Right cardiac atrium (tissue), 5 donors: ENCODE results near the gene CPXM2. TPM values are rescaled to one million over a fixed set of nuclear protein-coding genes. Genes with fewer than 3 reads are reported as not detected.

ENCODE experiments used
- ATAC-seq, 2 donors: fragments of 200-7000 bp; cut with Tn5 transposase; one replicate each; pipeline versions ENCODE4 v1.8.0 to v1.9.1; 2020; ENCODE audit warnings: moderate library complexity in 2 of 2, mild to moderate bottlenecking in 1 of 2
- DNase-seq, 3 donors: peaks; one replicate each; pipeline ENCODE4 v3.0.0-alpha.2; 2020
- H3K27ac ChIP-seq: one replicate; pipeline ENCODE4 v1.5.1; 2013; ENCODE audit warnings: mild to moderate bottlenecking, low read length, control low read depth, moderate library complexity
- H3K27me3 ChIP-seq: one replicate; pipeline ENCODE4 v1.6.1; 2013; ENCODE audit not compliant: control insufficient read depth, insufficient read depth
- H3K4me1 ChIP-seq: one replicate; pipeline ENCODE4 v1.6.1; 2013; ENCODE audit warnings: low read length; ENCODE audit not compliant: control insufficient read depth, insufficient read depth
- H3K4me3 ChIP-seq: one replicate; pipeline ENCODE4 v1.5.1; 2013; ENCODE audit warnings: low read length, control low read depth
- H3K9me3 ChIP-seq: one replicate; pipeline ENCODE4 v1.6.1; 2013; ENCODE audit warnings: low read length; ENCODE audit not compliant: control insufficient read depth
- WGBS: extraction: QIAGEN DNeasy Blood & Tissue Kit; methylation state at CpG from one replicate; pipeline ENCODE4 v1.1.7; 2013; 5-methylcytosine and 5-hydroxymethylcytosine counted together
- intact Hi-C, 4 donors: fragments of 100-400 bp; cut with DNase I; formaldehyde crosslinking; loops; one replicate each; pipeline versions ENCODE4 v1.11.0 to v1.14.0; 2022 to 2023
- polyA plus RNA-seq: library from polyadenylated mRNA; stranded (reverse); fragments of 200-250 nt; gene quantifications from one replicate; pipeline ENCODE4 v1.2.3, GENCODE V29; 2013
- total RNA-seq, 4 donors: library from RNA; stranded (reverse); fragmentation: NEBNext Ultra II Directional; extraction: Animal tissue kit (Norgen Biotek cat#: 25700); gene quantifications; one replicate each; pipeline ENCODE4 v1.2.1, GENCODE V29; 2021
- donor health status: healthy with polysubstance abuse.
- donor health status: DM: no; HTN: yes; CAD: no.
- donor health status: DM: no; HTN: no; CAD: no.
- donor health status: DM: no; HTN: yes; CAD: no; lungs with severe emphysema.
- donor health status: DM: yes; HTN: yes; CAD: no.

The CPXM2 gene
- total and polyA plus RNA-seq, 5 donors, result 2.1 to 12.8 (median 6.7) TPM

GRCh38 chr10:123761666-123762230 lies 129.9 kb downstream of the CPXM2 start:
- 77% methylated on average over 23 of the region's 23 CpGs for WGBS
- DNase-seq (no peak), ATAC-seq (no peak)
- intact Hi-C loops, result no loop called here
- no peaks in the 10 kb centered on the region for H3K4me1 ChIP-seq
- no peak overlapping the region for H3K27ac ChIP-seq
- no peak overlapping the region for H3K4me3 ChIP-seq
- no peaks in the 10 kb centered on the region for H3K9me3 ChIP-seq
- H3K27me3 ChIP-seq, result no peaks in the 10 kb centered on the region

DNA sequence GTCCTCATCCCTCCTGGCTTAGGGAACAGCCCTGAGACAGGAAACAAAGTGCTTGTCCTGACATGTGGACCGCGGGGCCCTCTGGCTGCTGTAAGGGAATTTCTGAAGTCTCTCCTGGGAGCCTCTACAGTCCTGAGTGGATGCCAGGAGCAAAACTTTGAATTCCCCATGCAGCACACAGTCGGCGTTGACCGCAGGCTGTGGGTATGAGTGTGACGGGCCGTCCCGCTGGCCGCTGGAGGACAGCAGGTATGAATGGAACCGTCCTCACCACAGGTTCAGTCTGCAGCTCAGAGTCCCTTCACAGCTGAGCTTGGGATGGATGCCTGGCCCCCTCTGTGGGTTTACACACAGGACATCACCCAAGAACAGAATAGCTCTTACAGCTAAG lies 130.6 kb downstream of the CPXM2 start:
- Histone ChIP-seq H3K4me3 (no peak overlapping the region), H3K27me3 (no peaks in the 10 kb centered on the region), H3K27ac (no peak overlapping the region), H3K4me1 (no peaks in the 10 kb centered on the region), H3K9me3 (no peaks in the 10 kb centered on the region)
- ATAC-seq (no peak), DNase-seq (no peak)
- 73% methylated on average over 10 of the region's 10 CpGs for WGBS
- intact Hi-C loops, result no loop called here

- Histone ChIP-seq H3K9me3 (no peaks in the 10 kb centered on the region), H3K27ac (no peak overlapping the region), H3K27me3 (no peaks in the 10 kb centered on the region), H3K4me1 (no peaks in the 10 kb centered on the region), H3K4me3 (no peak overlapping the region)
- ATAC-seq, result no peak
- WGBS, result 63% methylated on average over 10 of the region's 10 CpGs
- intact Hi-C loops, result no loop called here
- DNase-seq, result no peak
Observed at GRCh38 chr10:123760356-123761037, 131.1 kb downstream of the CPXM2 start.

- no peaks in the 10 kb centered on the region for H3K9me3 ChIP-seq
- H3K4me3 ChIP-seq, result no peak overlapping the region
- H3K27me3 ChIP-seq, result no peaks in the 10 kb centered on the region
- H3K27ac ChIP-seq, result no peak overlapping the region
- DNase-seq (no peak), ATAC-seq (no peak)
- no peaks in the 10 kb centered on the region for H3K4me1 ChIP-seq
- intact Hi-C loops, result no loop called here
- 36% methylated on average over 8 of the region's 8 CpGs for WGBS
Observed at GRCh38 chr10:123759501-123760031, 132.0 kb downstream of the CPXM2 start.

- DNase-seq (no peak), ATAC-seq (no peak)
- 84% methylated on average over 7 of the region's 7 CpGs for WGBS
- Histone ChIP-seq H3K27me3 (no peaks in the 10 kb centered on the region), H3K4me1 (no peaks in the 10 kb centered on the region), H3K9me3 (no peaks in the 10 kb centered on the region), H3K27ac (no peak overlapping the region), H3K4me3 (no peak overlapping the region)
- intact Hi-C loops, result no loop called here
Observed at GRCh38 chr10:123759041-123759440, 132.6 kb downstream of the CPXM2 start.

DNA sequence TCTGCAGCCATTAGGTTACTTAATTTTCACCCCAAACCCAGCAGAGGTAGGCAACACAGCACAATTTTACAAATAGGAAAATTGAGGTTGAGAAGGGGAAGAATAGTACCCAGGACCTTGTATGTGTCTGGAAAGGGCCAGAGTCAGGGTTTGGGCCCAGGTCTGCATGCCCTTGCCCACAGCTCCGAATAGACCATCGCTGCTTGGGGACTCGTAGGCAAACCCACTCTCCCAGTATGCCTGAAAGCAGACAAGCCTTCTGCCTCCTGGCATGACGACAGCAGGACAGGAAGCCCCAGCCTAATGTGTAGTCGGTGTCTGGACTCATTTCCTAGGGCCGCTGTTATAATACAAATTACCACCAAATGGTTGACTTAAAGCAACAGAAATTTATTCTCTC lies 133.8 kb downstream of the CPXM2 start:
- ATAC-seq, result no peak
- Histone ChIP-seq H3K27me3 (no peaks in the 10 kb centered on the region), H3K27ac (no peak overlapping the region), H3K4me3 (no peak overlapping the region), H3K4me1 (no peaks in the 10 kb centered on the region), H3K9me3 (no peaks in the 10 kb centered on the region)
- no peak for DNase-seq
- WGBS, result 53% methylated on average over 6 of the region's 6 CpGs
- intact Hi-C loops, result no loop called here

GRCh38 chr10:123755061-123755460 lies 136.5 kb downstream of the CPXM2 start:
- intact Hi-C loops, result no loop called here
- ATAC-seq (no peak), DNase-seq (no peak)
- no peak overlapping the region for H3K4me3 ChIP-seq
- 56% methylated on average over 2 of the region's 2 CpGs for WGBS
- H3K4me1 ChIP-seq, result no peaks in the 10 kb centered on the region
- no peaks in the 10 kb centered on the region for H3K27me3 ChIP-seq
- H3K9me3 ChIP-seq, result peaks cover 4% of the 10 kb centered on the region
- H3K27ac ChIP-seq, result no peak overlapping the region

GRCh38 chr10:123754123-123754522 lies 137.5 kb downstream of the CPXM2 start:
- H3K4me1 ChIP-seq, result no peaks in the 10 kb centered on the region
- 78% methylated on average over 4 of the region's 4 CpGs for WGBS
- H3K27ac ChIP-seq, result no peak overlapping the region
- no peak for ATAC-seq
- intact Hi-C loops, result no loop called here
- no peak overlapping the region for H3K4me3 ChIP-seq
- DNase-seq, result no peak
- peaks cover 4% of the 10 kb centered on the region for H3K9me3 ChIP-seq
- no peaks in the 10 kb centered on the region for H3K27me3 ChIP-seq

- Histone ChIP-seq H3K9me3 (peaks cover 4% of the 10 kb centered on the region), H3K27ac (no peak overlapping the region), H3K4me3 (no peak overlapping the region), H3K27me3 (no peaks in the 10 kb centered on the region), H3K4me1 (no peaks in the 10 kb centered on the region)
- intact Hi-C loops, result no loop called here
- no peak for ATAC-seq
- WGBS, result 71% methylated on average over 10 of the region's 10 CpGs
- DNase-seq, result no peak
Observed at GRCh38 chr10:123751342-123752134, 140.1 kb downstream of the CPXM2 start.

DNA sequence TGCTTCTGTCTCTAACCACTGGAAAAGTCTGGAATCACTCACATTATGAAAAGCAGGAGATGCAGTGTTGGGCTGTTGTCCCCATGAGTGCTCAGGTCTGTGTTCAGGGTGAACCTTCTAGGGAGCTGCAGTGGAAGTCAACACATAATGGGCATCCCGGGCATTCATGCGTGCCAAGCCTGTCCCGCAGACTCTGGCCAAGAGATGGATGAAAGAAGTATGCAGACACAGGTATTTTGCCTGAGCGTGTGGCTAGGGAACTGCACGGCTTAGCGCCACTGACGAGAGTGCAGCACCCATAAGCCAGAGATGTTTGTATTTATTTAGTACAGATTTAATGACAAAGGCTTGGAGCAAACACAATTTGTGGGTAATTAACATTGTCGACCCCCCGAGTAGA lies 140.7 kb downstream of the CPXM2 start:
- Histone ChIP-seq H3K9me3 (peaks cover 4% of the 10 kb centered on the region), H3K27ac (no peak overlapping the region), H3K27me3 (no peaks in the 10 kb centered on the region), H3K4me1 (no peaks in the 10 kb centered on the region), H3K4me3 (no peak overlapping the region)
- DNase-seq (no peak), ATAC-seq (no peak)
- intact Hi-C loops, result no loop called here
- 90% methylated on average over 9 of the region's 9 CpGs for WGBS

DNA sequence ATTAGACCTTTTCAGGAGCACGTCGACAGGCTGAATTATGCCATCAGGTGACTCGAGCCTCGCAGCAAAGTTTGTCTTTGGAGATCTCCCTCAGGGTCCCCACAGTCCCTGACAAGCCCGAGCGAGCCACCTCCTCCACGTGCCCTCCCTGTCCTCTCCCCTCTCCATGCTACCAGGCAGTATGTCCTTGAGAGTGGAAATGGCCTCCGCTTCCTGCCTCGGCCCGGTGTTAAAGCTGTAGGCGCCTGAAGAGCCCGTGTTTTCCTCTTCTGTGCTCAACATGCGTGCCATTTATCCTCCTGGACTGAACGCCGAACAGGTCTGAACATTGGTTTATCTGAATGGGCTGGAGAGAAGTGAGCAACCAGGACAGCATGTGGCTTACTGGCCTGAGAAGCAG lies 142.9 kb downstream of the CPXM2 start:
- WGBS, result 79% methylated on average over 15 of the region's 15 CpGs
- intact Hi-C loops, result no loop called here
- Histone ChIP-seq H3K9me3 (peaks cover 4% of the 10 kb centered on the region), H3K27me3 (no peaks in the 10 kb centered on the region), H3K4me1 (no peaks in the 10 kb centered on the region), H3K4me3 (no peak overlapping the region), H3K27ac (no peak overlapping the region)
- DNase-seq (no peak), ATAC-seq (no peak)
